CD4-positive, alpha-beta memory T cell (primary cell): ENCODE results near the gene TMEM158. TPM values are rescaled to one million over a fixed set of nuclear protein-coding genes. Genes with fewer than 3 reads are reported as not detected.

ENCODE experiments used
- CTCF ChIA-PET: fragments of 350-600 bp; sonication (Branson Sonifier 250); formaldehyde crosslinking; loops from one replicate; lab custom pipeline; 2021; ENCODE audit warnings: inconsistent platforms; ENCODE audit not compliant: partially characterized antibody; lab: Charles Lee
- POLR2A ChIA-PET: fragments of 350-600 bp; sonication (Branson Sonifier 250); formaldehyde crosslinking; loops from one replicate; lab custom pipeline; 2021; ENCODE audit not compliant: partially characterized antibody; lab: Charles Lee
- DNase-seq, 5 donors: peaks; one replicate each; pipeline versions ENCODE4 v3.0.0 to v3.0.0-alpha.2; 2020 to 2022; ENCODE audit warnings: mixed read lengths in 1 of 5
- H3K27ac ChIP-seq: one replicate; pipeline ENCODE4 v1.7.0; 2013; ENCODE audit warnings: low read depth, low read length
- H3K27me3 ChIP-seq: 2 replicates; pipeline ENCODE4 v1.7.0; 2013; ENCODE audit warnings: mild to moderate bottlenecking, low read length, moderate library complexity; ENCODE audit not compliant: insufficient read depth
- H3K36me3 ChIP-seq: 2 replicates; pipeline ENCODE4 v1.7.0; 2013; ENCODE audit warnings: mild to moderate bottlenecking, low read length, moderate library complexity; ENCODE audit not compliant: insufficient read depth
- H3K4me1 ChIP-seq: 2 replicates; pipeline ENCODE4 v1.7.0; 2013; ENCODE audit warnings: mild to moderate bottlenecking, low read length, moderate library complexity; ENCODE audit not compliant: insufficient read depth
- H3K4me3 ChIP-seq, 2 donors: one replicate each; pipeline ENCODE4 v1.7.0; 2013; ENCODE audit warnings: low read length in 2 of 2, mild to moderate bottlenecking in 1 of 2
- H3K9me3 ChIP-seq, 2 donors: one replicate each; pipeline ENCODE4 v1.7.0; 2013; ENCODE audit warnings: low read length in 2 of 2, control low read depth in 1 of 2; ENCODE audit not compliant: control insufficient read depth in 1 of 2
- H3K27ac Mint-ChIP-seq, 7 donors: one replicate each; pipeline ENCODE4 v1.8.0; 2020 to 2021; ENCODE audit warnings: mixed read lengths in 7 of 7, mild to moderate bottlenecking in 6 of 7, inconsistent platforms in 3 of 7, moderate library complexity in 3 of 7
- H3K27me3 Mint-ChIP-seq, 2 donors: one replicate each; pipeline ENCODE4 v1.8.0; 2020 to 2021; ENCODE audit warnings: mixed read lengths in 2 of 2
- H3K36me3 Mint-ChIP-seq, 2 donors: one replicate each; pipeline ENCODE4 v1.8.0; 2020 to 2021; ENCODE audit warnings: mixed read lengths in 2 of 2, inconsistent platforms in 1 of 2, mild to moderate bottlenecking in 1 of 2
- H3K4me1 Mint-ChIP-seq, 4 donors: one replicate each; pipeline ENCODE4 v1.8.0; 2020 to 2021; ENCODE audit warnings: mixed read lengths in 4 of 4, mild to moderate bottlenecking in 1 of 4
- H3K4me3 Mint-ChIP-seq, 8 donors: one replicate each; pipeline ENCODE4 v1.8.0; 2020 to 2021; ENCODE audit warnings: mixed read lengths in 8 of 8, mild to moderate bottlenecking in 7 of 8, moderate library complexity in 6 of 8, inconsistent platforms in 3 of 8
- H3K9me3 Mint-ChIP-seq, 8 donors: one replicate each; pipeline ENCODE4 v1.8.0; 2020 to 2021; ENCODE audit warnings: mixed read lengths in 8 of 8, mild to moderate bottlenecking in 5 of 8, inconsistent platforms in 3 of 8, moderate library complexity in 1 of 8
- intact Hi-C: fragments of 100-400 bp; cut with micrococcal nuclease; formaldehyde crosslinking; loops from one replicate; pipeline ENCODE4 v1.15.1; 2023
- polyA plus RNA-seq, 2 donors: library from polyadenylated mRNA; unstranded; fragments of 300-500 nt; fragmentation: Illumina TruSeq; gene quantifications; one replicate each; pipeline ENCODE4 v1.2.3, GENCODE V29; 2021
- total RNA-seq, 2 experiments: library from RNA; stranded (reverse); gene quantifications; one replicate each; pipeline ENCODE4 v1.2.3, GENCODE V29; 2021

Gene TMEM158
- total and polyA plus RNA-seq, 4 experiments from 2014 or later: not detected

GRCh38 chr3:45246241-45246640 lies 20.2 kb upstream of the TMEM158 start:
- no peak overlapping the region for H3K27ac ChIP-seq
- H3K9me3 ChIP-seq: no peaks in the 10 kb centered on the region
- H3K4me1 ChIP-seq: no peaks in the 10 kb centered on the region
- H3K9me3 Mint-ChIP-seq: no peaks in the 10 kb centered on the region
- H3K27ac Mint-ChIP-seq: no peak overlapping the region
- H3K4me3 ChIP-seq: no peak overlapping the region
- peaks cover 4 to 9% of the 10 kb centered on the region in 2 donors for H3K27me3 Mint-ChIP-seq
- no peak overlapping the region for H3K4me3 Mint-ChIP-seq
- ChIA-PET POLR2A (no interaction called here), CTCF (no interaction called here)
- no peaks in the 10 kb centered on the region for H3K27me3 ChIP-seq
- intact Hi-C loops: no loop called here
- no peaks in the 10 kb centered on the region for H3K4me1 Mint-ChIP-seq
- no peaks in the 10 kb centered on the region for H3K36me3 ChIP-seq
- no peaks in the 10 kb centered on the region for H3K36me3 Mint-ChIP-seq
- DNase-seq: no peak

- CTCF ChIA-PET: no interaction called here
- H3K27me3 ChIP-seq: no peaks in the 10 kb centered on the region
Observed at GRCh38 chr3:45244356-45244755, 18.3 kb upstream of the TMEM158 start.

GRCh38 chr3:45241206-45241605 lies 15.1 kb upstream of the TMEM158 start:
- no peaks in the 10 kb centered on the region for H3K4me1 ChIP-seq
- no peaks in the 10 kb centered on the region for H3K36me3 ChIP-seq
- Mint-ChIP-seq H3K4me1 (no peaks in the 10 kb centered on the region), H3K4me3 (no peak overlapping the region), H3K36me3 (no peaks in the 10 kb centered on the region), H3K27ac (no peak overlapping the region), H3K27me3 (peaks cover 8 to 19% of the 10 kb centered on the region in 2 donors), H3K9me3 (peaks cover 0 to 2% (median 0%) of the 10 kb centered on the region in 8 donors)
- no peaks in the 10 kb centered on the region for H3K27me3 ChIP-seq
- no peaks in the 10 kb centered on the region for H3K9me3 ChIP-seq
- no peak for DNase-seq
- H3K4me3 ChIP-seq: no peak overlapping the region
- ChIA-PET POLR2A (no interaction called here), CTCF (no interaction called here)
- intact Hi-C loops: no loop called here
- H3K27ac ChIP-seq: no peak overlapping the region

More at GRCh38 chr3:45244356-45244755, 18.3 kb upstream of the TMEM158 start:
- no peak overlapping the region for H3K4me3 Mint-ChIP-seq
- no peaks in the 10 kb centered on the region for H3K4me1 Mint-ChIP-seq
- Histone ChIP-seq H3K27ac (no peak overlapping the region), H3K36me3 (no peaks in the 10 kb centered on the region), H3K4me3 (no peak overlapping the region), H3K9me3 (no peaks in the 10 kb centered on the region), H3K4me1 (no peaks in the 10 kb centered on the region)
- intact Hi-C loops: no loop called here
- peaks cover 4 to 19% of the 10 kb centered on the region in 2 donors for H3K27me3 Mint-ChIP-seq
- DNase-seq: no peak
- no peaks in the 10 kb centered on the region for H3K9me3 Mint-ChIP-seq
- no peaks in the 10 kb centered on the region for H3K36me3 Mint-ChIP-seq
- no peak overlapping the region for H3K27ac Mint-ChIP-seq
- POLR2A ChIA-PET: no interaction called here

DNA sequence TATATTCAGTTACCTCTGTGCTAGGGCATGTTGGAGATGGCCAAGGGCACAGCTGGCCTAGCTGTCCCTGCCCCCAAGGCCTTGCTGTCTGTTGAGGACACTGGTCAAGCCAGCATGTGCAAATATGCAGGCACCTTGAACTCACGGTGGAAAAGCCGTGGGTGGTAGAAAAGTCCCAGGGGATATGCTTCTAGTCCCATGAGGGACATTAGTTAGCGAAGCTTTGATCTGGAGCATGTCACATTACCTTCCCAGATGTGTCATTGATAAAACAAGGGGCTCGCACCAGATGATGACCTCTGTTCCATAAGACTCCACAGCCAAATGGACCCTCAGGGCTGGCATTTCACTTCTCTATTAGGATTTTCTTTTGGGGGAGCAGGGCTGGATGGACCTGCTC lies 14.2 kb upstream of the TMEM158 start:
- H3K27me3 Mint-ChIP-seq: peaks cover 8 to 19% of the 10 kb centered on the region in 2 donors
- H3K36me3 ChIP-seq: no peaks in the 10 kb centered on the region
- no peak for DNase-seq
- H3K27ac ChIP-seq: no peak overlapping the region
- H3K4me3 ChIP-seq: no peak overlapping the region
- intact Hi-C loops: no loop called here
- POLR2A ChIA-PET: no interaction called here
- no peaks in the 10 kb centered on the region for H3K36me3 Mint-ChIP-seq
- no peaks in the 10 kb centered on the region for H3K4me1 ChIP-seq
- no peaks in the 10 kb centered on the region for H3K4me1 Mint-ChIP-seq
- H3K27ac Mint-ChIP-seq: no peak overlapping the region
- CTCF ChIA-PET: no interaction called here
- no peaks in the 10 kb centered on the region for H3K27me3 ChIP-seq
- peaks cover 0 to 6% (median under 1%) of the 10 kb centered on the region in 8 donors for H3K9me3 Mint-ChIP-seq
- H3K4me3 Mint-ChIP-seq: no peak overlapping the region
- H3K9me3 ChIP-seq: no peaks in the 10 kb centered on the region

- Mint-ChIP-seq H3K27ac (peak overlapping the region in 1 of 7 donors; percentile 23), H3K4me1 (peaks cover 0 to 5% (median under 1%) of the 10 kb centered on the region in 4 donors), H3K9me3 (peaks cover 0 to 9% (median under 1%) of the 10 kb centered on the region in 8 donors), H3K27me3 (peaks cover 8 to 19% of the 10 kb centered on the region in 2 donors), H3K4me3 (no peak overlapping the region), H3K36me3 (no peaks in the 10 kb centered on the region)
- intact Hi-C loops: no loop called here
- ChIA-PET CTCF (no interaction called here), POLR2A (no interaction called here)
- no peak overlapping the region for H3K4me3 ChIP-seq
- H3K36me3 ChIP-seq: no peaks in the 10 kb centered on the region
- H3K27me3 ChIP-seq: no peaks in the 10 kb centered on the region
- H3K27ac ChIP-seq: no peak overlapping the region
- DNase-seq: no peak
- H3K4me1 ChIP-seq: no peaks in the 10 kb centered on the region
- no peaks in the 10 kb centered on the region for H3K9me3 ChIP-seq
Observed at GRCh38 chr3:45239254-45239653, 13.2 kb upstream of the TMEM158 start.

- Histone ChIP-seq H3K9me3 (no peaks in the 10 kb centered on the region), H3K36me3 (no peaks in the 10 kb centered on the region), H3K27me3 (no peaks in the 10 kb centered on the region), H3K4me3 (no peak overlapping the region), H3K4me1 (no peaks in the 10 kb centered on the region), H3K27ac (no peak overlapping the region)
- peaks cover 5 to 18% of the 10 kb centered on the region in 2 donors for H3K27me3 Mint-ChIP-seq
- H3K9me3 Mint-ChIP-seq: peaks cover 0 to 9% (median under 1%) of the 10 kb centered on the region in 8 donors
- H3K4me1 Mint-ChIP-seq: peaks cover 0 to 5% (median under 1%) of the 10 kb centered on the region in 4 donors
- H3K36me3 Mint-ChIP-seq: no peaks in the 10 kb centered on the region
- intact Hi-C loops: no loop called here
- no peak for DNase-seq
- no peak overlapping the region for H3K27ac Mint-ChIP-seq
- H3K4me3 Mint-ChIP-seq: no peak overlapping the region
- CTCF ChIA-PET: no interaction called here
- POLR2A ChIA-PET: no interaction called here
Observed at GRCh38 chr3:45236964-45237363, 10.9 kb upstream of the TMEM158 start.

- no peaks in the 10 kb centered on the region for H3K27me3 ChIP-seq
- H3K4me1 ChIP-seq: no peaks in the 10 kb centered on the region
- Mint-ChIP-seq H3K27ac (no peak overlapping the region), H3K9me3 (peaks cover 0 to 9% (median under 1%) of the 10 kb centered on the region in 8 donors), H3K4me1 (peaks cover 0 to 5% (median under 1%) of the 10 kb centered on the region in 4 donors), H3K4me3 (no peak overlapping the region), H3K27me3 (peaks cover 12 to 14% of the 10 kb centered on the region in 2 donors), H3K36me3 (no peaks in the 10 kb centered on the region)
- intact Hi-C loops: no loop called here
- H3K36me3 ChIP-seq: no peaks in the 10 kb centered on the region
- ChIA-PET CTCF (interaction anchor here (1.3 kb wide), 1 partner anchor 195 kb away, joined by 3 read pairs; no protein-coding TSS in a partner anchor), POLR2A (no interaction called here)
- no peaks in the 10 kb centered on the region for H3K9me3 ChIP-seq
- DNase-seq: no peak
- H3K4me3 ChIP-seq: no peak overlapping the region
- H3K27ac ChIP-seq: no peak overlapping the region
Observed at GRCh38 chr3:45235409-45235808, 9.3 kb upstream of the TMEM158 start.
